ENCODE measurements around the gene TOP1. TPM values are rescaled to one million over a fixed set of nuclear protein-coding genes. Genes with fewer than 3 reads are reported as not detected.
"Not testable (repeated sequence)": the region's sequence is repeated elsewhere in the genome, so short reads cannot be mapped to it uniquely, and the experiment has no call there.

TOP1 gene
- total RNA-seq, 3 donors from 2014 or later: 117 to 131 (median 121) TPM

- peaks cover 46% of the 10 kb centered on the region for H3K36me3 Mint-ChIP-seq (ENCODE audit: insufficient read depth)
These were observed 95.0 kb downstream of the TOP1 start for GRCh38 chr20:41123631-41124030.

DNA sequence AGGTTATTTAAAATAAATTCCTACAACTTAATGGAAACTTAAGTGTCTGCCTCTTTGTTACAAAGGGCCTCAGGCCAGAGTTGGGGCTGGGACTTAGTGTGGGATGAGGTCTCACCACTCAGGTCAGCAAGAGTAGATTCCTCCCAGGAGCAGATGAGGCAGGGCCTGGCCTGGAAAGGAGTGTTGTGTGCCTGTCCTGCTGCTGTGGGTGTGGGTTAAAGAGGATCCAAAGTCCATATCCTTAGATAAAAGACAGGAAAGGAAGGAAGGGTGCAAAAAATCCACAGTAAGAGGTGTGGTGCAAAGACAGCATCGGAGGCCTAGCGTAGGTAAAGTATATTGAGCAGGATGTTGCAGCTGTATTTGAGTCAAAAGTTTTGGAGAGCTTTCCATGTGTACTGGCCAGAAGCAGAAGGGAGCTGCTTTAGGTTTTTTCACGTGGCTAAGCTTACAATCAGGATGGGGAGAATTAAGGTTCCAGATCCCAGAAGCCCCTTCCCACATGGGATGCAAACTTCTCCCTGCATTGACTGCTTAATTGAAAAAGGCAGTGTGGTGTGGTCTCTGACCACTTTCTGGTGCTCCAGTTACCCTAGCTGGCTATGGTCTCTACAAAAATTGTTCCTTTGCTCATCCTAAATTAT lies 96.0 kb downstream of the TOP1 start:
- no peak for ATAC-seq
- no peaks in the 10 kb centered on the region for H3K9me3 Mint-ChIP-seq
- no peak for DNase-seq
- no peaks in the 10 kb centered on the region for H3K27me3 Mint-ChIP-seq (ENCODE audit: low read depth)
- peaks cover 43% of the 10 kb centered on the region for H3K36me3 Mint-ChIP-seq (ENCODE audit: insufficient read depth)
- H3K4me1 Mint-ChIP-seq (ENCODE audit: low read depth): peaks cover 5% of the 10 kb centered on the region
- no peak overlapping the region for H3K4me3 Mint-ChIP-seq

More at GRCh38 chr20:41123631-41124030, 95.0 kb downstream of the TOP1 start:
- no peak for ATAC-seq
- H3K27me3 Mint-ChIP-seq (ENCODE audit: low read depth): no peaks in the 10 kb centered on the region
- H3K4me1 Mint-ChIP-seq (ENCODE audit: low read depth): peaks cover 5% of the 10 kb centered on the region
- DNase-seq: no peak
- H3K9me3 Mint-ChIP-seq: no peaks in the 10 kb centered on the region
- no peak overlapping the region for H3K4me3 Mint-ChIP-seq

GRCh38 chr20:41125530-41126457 lies 97.2 kb downstream of the TOP1 start:
- Mint-ChIP-seq H3K27me3 (ENCODE audit: low read depth) (no peaks in the 10 kb centered on the region), H3K9me3 (no peaks in the 10 kb centered on the region)

GRCh38 chr20:41126719-41127118 lies 98.1 kb downstream of the TOP1 start:
- Mint-ChIP-seq H3K4me1 (ENCODE audit: low read depth) (peaks cover 2% of the 10 kb centered on the region), H3K4me3 (no peak overlapping the region), H3K27me3 (ENCODE audit: low read depth) (no peaks in the 10 kb centered on the region), H3K9me3 (no peaks in the 10 kb centered on the region), H3K36me3 (ENCODE audit: insufficient read depth) (peaks cover 39% of the 10 kb centered on the region)
- DNase-seq (no peak), ATAC-seq (peak in 1 of 2 donors; percentile 10)

More at GRCh38 chr20:41125530-41126457, 97.2 kb downstream of the TOP1 start:
- DNase-seq (no peak), ATAC-seq (no peak)
- Mint-ChIP-seq H3K4me3 (no peak overlapping the region), H3K4me1 (ENCODE audit: low read depth) (peaks cover 3% of the 10 kb centered on the region), H3K36me3 (ENCODE audit: insufficient read depth) (peaks cover 43% of the 10 kb centered on the region)

DNA sequence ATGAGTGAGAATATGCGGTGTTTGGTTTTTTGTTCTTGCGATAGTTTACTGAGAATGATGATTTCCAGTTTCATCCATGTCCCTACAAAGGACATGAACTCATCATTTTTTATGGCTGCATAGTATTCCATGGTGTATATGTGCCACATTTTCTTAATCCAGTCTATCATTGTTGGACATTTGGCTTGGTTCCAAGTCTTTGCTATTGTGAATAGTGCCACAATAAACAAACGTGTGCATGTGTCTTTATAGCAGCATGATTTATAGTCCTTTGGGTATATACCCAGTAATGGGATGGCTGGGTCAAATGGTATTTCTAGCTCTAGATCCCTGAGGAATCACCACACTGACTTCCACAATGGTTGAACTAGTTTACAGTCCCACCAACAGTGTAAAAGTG lies 99.7 kb downstream of the TOP1 start:
- ATAC-seq; DNase-seq; H3K9me3 Mint-ChIP-seq; H3K27me3 Mint-ChIP-seq (ENCODE audit: low read depth); H3K4me1 Mint-ChIP-seq (ENCODE audit: low read depth); H3K4me3 Mint-ChIP-seq: not testable (repeated sequence)
- H3K36me3 Mint-ChIP-seq (ENCODE audit: insufficient read depth): peaks cover 26% of the 10 kb centered on the region

- ATAC-seq (no peak), DNase-seq (no peak)
- peaks cover 7% of the 10 kb centered on the region for H3K36me3 Mint-ChIP-seq (ENCODE audit: insufficient read depth)
- H3K4me3 Mint-ChIP-seq: no peak overlapping the region
- H3K9me3 Mint-ChIP-seq: no peaks in the 10 kb centered on the region
- no peaks in the 10 kb centered on the region for H3K27me3 Mint-ChIP-seq (ENCODE audit: low read depth)
- peaks cover 35% of the 10 kb centered on the region for H3K4me1 Mint-ChIP-seq (ENCODE audit: low read depth)
These were observed 103.2 kb downstream of the TOP1 start for GRCh38 chr20:41131594-41132387.

DNA sequence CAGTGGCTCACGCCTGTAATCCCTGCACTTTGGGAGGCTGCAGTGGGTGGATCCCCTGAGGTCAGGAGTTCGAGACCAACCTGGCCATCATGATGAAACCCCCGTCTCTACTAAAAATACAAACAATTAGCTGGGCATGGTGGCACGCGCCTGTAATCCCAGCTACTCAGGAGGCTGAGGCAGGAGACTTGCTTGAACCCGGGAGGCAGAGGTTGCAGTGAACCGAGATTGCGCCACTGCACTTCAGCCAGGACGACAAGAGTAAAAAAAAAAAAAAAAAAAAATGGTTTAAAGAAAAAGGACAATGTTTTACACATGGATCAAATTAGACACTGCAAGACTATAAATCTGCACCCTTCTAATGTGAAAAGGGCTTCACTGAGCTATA lies 103.8 kb downstream of the TOP1 start:
- H3K9me3 Mint-ChIP-seq; DNase-seq; ATAC-seq; H3K27me3 Mint-ChIP-seq (ENCODE audit: low read depth); H3K4me3 Mint-ChIP-seq; H3K36me3 Mint-ChIP-seq (ENCODE audit: insufficient read depth): not testable (repeated sequence)
- peaks cover 35% of the 10 kb centered on the region for H3K4me1 Mint-ChIP-seq (ENCODE audit: low read depth)

GRCh38 chr20:41133709-41134361 lies 105.2 kb downstream of the TOP1 start:
- H3K9me3 Mint-ChIP-seq: no peaks in the 10 kb centered on the region
- peaks cover 4% of the 10 kb centered on the region for H3K36me3 Mint-ChIP-seq (ENCODE audit: insufficient read depth)
- H3K27me3 Mint-ChIP-seq (ENCODE audit: low read depth): no peaks in the 10 kb centered on the region
- no peak overlapping the region for H3K4me3 Mint-ChIP-seq
- DNase-seq (peak; percentile 63), ATAC-seq (no peak)
- peaks cover 41% of the 10 kb centered on the region for H3K4me1 Mint-ChIP-seq (ENCODE audit: low read depth)

- Mint-ChIP-seq H3K4me3 (no peak overlapping the region), H3K4me1 (ENCODE audit: low read depth) (peaks cover 48% of the 10 kb centered on the region)
These were observed 106.0 kb downstream of the TOP1 start for GRCh38 chr20:41134362-41135186.

GRCh38 chr20:41135187-41135887 lies 106.7 kb downstream of the TOP1 start:
- Mint-ChIP-seq H3K36me3 (ENCODE audit: insufficient read depth) (peaks cover 2% of the 10 kb centered on the region), H3K27me3 (ENCODE audit: low read depth) (no peaks in the 10 kb centered on the region), H3K4me3 (peak overlapping the region; percentile 85), H3K9me3 (no peaks in the 10 kb centered on the region), H3K4me1 (ENCODE audit: low read depth) (peaks cover 56% of the 10 kb centered on the region)
- ATAC-seq (no peak), DNase-seq (peak; percentile 63)

More at GRCh38 chr20:41134362-41135186, 106.0 kb downstream of the TOP1 start:
- no peak for ATAC-seq
- DNase-seq: no peak
- Mint-ChIP-seq H3K36me3 (ENCODE audit: insufficient read depth) (peaks cover 4% of the 10 kb centered on the region), H3K9me3 (no peaks in the 10 kb centered on the region), H3K27me3 (ENCODE audit: low read depth) (no peaks in the 10 kb centered on the region)

GRCh38 chr20:41135888-41136679 lies 107.5 kb downstream of the TOP1 start:
- Mint-ChIP-seq H3K36me3 (ENCODE audit: insufficient read depth) (no peaks in the 10 kb centered on the region), H3K9me3 (no peaks in the 10 kb centered on the region), H3K4me3 (peak overlapping the region; percentile 85), H3K27me3 (ENCODE audit: low read depth) (no peaks in the 10 kb centered on the region), H3K4me1 (ENCODE audit: low read depth) (peaks cover 63% of the 10 kb centered on the region)
- no peak for DNase-seq
- no peak for ATAC-seq

Data from activated T-cell treated with anti-CD3 and anti-CD28 coated beads, Interleukin-2, amount 50 U/mL, for 4 hours (primary cell).